Brain pericyte (primary cell): ENCODE results near the gene SPIRE1.
"Not testable (repeated sequence)": the region's sequence is repeated elsewhere in the genome, so short reads cannot be mapped to it uniquely, and the experiment has no call there.

Experiments
- DNase-seq: peaks from one replicate; pipeline ENCODE4 v3.0.0-alpha.2; 2012; ENCODE audit warnings: low read depth, low spot score

Gene SPIRE1

DNA sequence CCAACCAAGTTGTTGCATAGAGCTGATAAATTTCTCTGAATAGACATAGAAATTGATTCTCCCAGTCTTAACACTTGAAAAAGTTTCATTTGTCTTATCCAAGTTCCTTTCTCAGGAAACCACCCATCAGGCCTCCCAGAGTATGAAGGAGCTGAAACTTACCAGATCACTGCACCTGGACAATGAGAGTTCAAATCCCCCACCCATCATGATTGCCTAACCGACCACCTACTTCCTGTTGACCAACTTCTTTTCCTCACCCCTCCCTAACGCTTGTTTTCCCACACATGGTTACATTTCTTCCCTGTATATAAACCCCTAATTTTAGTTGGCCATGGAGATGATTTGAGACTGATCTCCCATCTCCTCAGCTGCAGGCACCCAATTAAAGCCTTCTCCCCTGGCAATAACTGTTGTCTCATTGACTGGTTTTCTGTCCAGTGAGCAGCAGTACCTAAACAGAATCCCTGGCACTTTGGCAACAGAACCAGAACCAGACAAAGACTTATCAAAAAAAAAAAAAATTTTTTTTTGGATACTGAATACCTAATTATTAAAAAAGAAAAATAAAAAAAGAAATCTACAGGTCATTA is 103.0 kb downstream of the SPIRE1 start:
- DNase-seq = no peak

DNA sequence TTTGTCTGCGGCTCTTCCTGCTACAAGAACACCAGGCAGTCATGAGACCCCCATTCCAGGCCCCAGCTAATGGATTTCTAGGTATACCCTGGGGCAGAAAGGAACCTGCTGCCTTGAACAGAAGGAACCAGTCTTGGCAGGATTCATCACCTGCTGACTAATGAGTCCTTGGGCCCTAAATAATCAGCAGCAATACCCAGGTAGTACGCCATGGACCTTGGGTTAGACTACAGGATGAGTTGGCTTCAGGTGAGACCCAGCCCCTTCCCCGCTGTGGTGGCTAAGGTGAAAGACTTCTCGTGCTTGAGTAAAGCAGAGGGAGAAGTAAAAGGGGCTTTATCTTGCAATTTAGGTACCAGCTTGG is 105.0 kb downstream of the SPIRE1 start:
- DNase-seq = no peak

DNA sequence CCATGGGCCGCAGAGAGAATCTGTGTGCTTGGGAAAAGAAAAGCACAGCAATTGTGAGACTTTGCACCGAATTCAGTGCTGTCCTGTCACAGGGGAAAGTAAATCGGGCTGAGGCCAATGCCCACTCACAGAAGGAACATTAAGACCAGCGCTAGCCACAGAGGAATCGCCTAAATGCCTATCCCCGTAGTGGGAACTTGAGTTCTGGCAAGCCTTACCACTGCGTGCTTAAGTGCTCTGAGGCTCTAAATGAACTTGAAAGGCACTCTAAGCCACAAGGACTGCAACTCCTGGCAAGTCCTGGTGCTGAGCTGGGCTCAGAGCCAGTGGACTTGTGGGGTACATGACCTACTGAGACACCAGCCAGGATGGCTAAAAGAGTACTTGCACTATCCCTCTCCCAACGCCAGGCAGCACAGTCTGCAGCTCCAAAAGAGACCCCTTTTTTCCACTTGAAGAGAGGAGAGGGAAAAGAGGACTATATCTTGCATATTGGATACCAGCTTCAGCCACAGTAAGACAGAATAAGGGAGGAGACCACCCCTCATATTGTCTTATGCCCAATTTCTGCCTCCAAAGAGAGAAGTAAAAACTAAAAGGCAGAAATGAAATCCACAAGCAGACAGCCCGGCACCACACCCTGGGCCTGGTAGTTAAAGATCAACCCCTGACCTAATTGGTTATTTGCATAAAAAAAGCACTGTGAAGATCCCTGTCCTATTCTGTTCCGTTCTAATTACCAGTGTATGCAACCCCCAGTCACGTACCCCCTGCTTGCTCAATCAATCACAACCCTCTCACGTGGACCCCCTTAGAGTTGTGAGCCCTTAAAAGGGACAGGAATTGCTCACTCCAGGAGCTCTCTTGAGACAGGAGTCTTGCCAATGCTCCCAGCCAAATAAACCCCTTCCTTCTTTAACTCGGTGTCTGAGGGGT is 105.7 kb downstream of the SPIRE1 start:
- DNase-seq = peak; percentile 32

DNA sequence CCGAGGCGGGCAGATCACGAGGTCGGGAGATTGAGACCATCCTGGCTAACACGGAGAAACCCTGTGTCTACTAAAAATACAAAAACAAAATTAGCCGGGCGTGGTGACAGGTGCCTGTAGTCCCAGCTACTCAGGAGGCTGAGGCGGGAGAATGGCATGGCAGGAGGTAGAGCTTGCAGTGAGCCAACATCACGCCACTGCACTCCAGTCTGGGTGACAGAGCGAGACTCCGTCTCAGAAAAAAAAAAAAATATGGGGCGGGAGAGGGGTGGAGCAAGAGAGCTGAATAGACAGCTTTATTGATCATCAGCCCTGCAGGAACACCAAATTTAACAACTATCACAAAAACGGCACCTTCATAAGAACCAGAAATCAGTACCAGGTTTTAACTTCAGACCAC is 106.4 kb downstream of the SPIRE1 start:
- DNase-seq = not testable (repeated sequence)

DNA sequence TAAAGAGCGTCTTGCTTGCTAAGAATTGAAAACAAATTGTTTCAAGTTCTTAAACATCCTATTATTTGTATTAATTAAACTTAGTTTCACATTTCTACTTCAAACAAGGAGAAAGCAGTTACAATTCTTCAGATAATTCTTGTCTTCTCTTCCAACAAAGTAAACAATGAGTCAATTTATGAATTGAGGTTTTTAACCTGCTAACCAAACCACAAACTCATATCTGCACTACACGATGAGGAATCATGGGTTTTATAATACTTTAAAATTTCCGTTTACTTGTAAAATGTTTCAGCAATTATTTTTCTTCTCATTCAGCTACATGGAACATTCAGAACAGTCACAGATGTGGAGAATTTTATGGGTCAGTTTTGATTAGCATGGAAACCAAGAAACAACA is 114.2 kb downstream of the SPIRE1 start:
- no peak for DNase-seq

DNA sequence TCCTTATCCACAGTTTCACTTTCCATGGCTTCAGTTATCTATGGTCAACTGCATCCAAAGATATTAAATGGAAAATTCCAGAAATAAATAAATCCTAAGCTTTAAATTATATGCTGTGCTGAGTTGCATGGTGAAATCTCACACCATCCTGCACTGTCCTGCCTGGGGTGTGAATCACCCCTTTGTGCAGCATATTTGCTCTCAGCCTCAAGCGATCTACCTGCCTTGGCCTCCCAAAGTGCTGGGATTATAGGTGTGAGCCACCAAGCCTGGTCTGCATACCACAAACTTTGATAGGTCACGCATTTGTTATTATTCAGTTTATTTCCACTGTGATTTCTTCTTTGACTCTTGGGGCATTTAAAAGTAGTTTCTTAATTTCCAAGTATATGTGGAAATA is 117.2 kb downstream of the SPIRE1 start:
- DNase-seq = no peak

DNA sequence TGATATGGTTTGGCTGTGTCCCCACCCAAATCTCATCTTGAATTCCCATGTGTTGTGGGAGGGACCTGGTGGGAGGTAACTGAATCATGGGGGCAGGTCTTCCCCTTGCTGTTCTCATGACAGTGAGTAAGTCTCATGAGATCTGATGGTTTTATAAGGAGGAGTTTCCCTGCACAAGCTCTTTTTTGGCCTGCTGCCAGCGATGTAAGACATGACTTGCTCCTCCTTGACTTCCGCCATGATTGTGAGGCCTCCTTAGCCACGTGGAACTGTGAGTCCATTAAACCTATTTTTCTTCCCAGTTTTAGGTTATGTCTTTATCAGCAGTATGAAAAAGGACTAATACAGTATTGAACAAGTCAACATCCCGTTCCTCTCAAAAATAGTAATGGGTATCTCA is 118.7 kb downstream of the SPIRE1 start:
- DNase-seq = not testable (repeated sequence)

DNA sequence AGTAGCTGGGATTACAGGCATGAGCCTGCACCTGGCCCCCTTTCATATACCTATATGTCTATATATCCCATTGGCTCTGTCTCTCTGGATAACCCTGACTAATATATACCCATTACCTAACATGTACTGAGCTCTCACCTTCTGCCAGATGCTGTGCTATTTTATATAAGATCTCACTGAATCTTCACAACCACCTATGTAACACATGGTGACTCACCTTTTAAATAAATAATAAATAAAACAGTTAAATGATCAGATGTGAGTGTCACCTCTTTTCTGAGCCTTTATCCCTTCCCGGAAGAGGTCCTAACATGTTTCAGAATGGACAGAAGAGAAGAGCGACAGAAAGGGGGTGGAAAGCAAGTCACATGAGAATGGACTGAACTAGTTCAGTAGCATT is 123.1 kb downstream of the SPIRE1 start:
- no peak for DNase-seq

DNA sequence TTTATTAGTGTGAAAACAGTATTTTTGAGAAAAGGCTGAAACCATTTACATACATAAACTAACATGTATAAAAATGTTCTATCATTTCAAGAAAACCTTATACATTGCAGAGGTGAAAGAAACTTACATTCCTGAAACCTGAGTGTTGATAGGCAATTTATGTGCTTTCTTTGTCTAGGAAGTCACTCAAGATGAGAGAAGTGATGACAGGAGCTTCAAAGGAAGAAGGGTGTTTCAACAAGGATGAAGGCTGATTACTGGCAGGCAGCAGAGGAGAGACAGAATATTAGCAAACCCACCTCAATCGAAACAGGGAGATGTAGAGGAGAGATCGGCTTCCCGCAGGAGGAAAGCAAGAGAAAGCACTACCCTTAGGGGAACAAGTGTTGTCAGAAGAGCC is 125.2 kb downstream of the SPIRE1 start:
- DNase-seq = no peak

DNA sequence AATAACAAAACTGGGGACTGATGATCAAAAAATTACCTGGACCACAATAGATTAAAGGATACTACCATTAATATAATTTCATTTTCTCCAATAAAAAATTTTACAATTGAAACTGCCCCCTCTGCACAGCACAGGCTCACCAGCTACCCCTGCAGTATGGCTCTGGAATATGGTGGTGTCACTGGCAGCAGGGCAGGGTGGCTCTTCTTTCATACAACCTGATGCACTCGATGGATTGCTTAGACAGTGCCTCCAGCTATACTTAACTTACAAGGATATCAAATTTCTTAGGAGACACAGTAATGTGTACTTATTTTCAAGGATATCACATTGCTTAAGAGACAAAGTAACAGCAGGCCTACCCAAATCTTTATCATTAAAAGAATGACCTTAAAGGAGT is 126.2 kb downstream of the SPIRE1 start:
- DNase-seq = no peak

DNA sequence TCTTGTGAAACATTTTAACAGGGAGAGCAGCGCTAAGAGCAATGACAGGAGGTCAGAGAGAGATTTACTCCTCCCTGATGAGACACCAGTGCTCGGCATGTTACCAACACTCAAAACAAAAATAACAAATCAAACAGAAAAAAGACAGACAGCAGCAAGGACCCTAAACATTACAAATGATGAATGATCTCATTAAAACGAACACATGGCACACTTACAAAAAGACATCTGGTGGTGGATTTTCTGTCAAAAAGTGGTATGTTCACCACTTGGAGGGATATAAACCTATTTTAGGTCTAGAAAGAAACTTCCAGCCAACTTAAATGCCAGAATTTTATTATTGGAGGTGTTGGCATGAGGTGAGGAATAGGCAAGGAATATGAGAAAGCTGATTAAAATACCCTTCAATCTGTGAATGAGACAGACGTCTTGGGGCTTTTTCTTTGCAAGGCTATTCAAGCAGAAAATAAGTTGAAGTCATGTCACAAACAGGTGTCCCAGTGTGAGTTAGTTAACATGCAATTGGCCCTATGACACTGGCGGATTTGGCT is 137.4 kb downstream of the SPIRE1 start:
- DNase-seq = no peak

DNA sequence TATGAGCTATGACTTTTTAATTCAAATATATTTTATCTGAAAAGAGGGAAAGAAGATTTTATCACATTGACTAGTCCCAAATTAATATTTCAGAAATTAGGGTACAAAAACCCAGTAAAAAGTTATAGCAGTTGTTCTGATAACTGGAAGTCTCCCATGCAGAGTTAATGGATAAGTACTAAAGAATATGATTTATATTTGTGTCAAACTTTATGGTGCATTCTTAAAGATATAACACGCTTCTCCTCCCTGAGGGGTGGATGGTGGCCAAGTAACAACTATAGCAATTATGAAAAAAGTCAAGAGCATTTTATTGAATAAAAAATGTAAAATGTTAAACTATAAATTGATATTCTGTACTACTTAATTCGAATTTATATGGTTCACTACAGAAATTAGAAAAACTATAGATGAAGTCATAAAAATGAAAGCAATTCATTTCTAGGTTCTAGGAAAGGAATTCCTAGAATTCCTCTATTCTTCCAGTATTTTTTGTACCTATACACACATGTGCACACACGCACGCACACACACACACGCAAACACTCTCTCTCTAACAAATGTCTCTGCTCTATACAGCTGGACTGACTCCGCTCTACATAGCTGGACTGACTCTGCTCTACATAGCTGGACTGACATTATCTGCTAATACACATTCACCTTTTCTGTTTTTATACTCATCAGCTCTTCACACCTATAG is 138.9 kb downstream of the SPIRE1 start:
- DNase-seq = no peak

DNA sequence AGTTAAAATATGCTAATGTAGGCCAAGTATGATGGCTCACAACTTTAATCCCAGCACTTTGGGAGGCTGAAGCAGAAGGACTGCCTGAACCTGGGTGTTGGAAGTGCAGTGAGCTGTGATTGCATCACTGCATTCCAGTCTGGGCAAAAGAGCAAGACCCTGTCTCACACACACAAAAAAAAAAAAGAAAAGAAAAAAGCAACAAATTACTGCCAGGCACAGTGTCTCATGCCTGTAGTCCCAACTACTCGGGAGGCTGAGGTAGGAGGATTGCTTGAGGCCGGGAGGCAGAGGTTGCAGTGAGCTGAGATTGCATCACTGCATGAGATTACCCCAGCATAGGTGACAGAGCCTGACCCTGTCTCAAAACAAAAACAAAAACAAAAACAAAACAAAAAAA is 139.6 kb downstream of the SPIRE1 start:
- DNase-seq = no peak

DNA sequence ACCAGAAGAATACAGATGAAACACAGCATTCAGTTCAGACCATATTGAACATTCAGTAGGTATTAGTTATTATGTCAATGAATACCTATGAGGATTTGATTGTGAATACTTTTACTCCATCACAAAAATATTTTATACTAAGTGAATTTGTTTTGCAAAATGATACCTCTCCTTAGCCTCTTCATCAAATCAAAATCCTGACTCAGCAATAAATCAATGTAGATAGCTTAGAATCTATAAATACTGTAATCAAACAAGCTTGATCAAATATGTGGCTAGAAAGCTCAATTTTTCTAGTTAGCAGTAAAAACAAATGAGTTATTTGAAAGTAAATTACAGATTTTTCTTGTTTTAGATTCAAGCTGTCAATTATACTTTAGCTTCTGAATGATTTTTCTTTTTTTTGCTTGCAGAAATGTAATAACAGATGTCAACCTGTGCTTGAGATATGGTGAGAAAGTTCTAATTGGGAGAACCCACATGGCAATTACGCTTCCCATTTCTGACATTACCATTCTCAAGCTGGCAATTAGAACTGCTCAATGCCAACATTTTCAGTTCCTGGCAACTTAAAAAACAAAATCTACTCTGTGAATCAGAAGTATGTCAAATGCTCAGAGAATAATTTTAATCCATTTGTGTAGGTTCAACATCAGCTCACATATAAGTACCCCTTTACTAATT is 140.6 kb downstream of the SPIRE1 start:
- DNase-seq = no peak

DNA sequence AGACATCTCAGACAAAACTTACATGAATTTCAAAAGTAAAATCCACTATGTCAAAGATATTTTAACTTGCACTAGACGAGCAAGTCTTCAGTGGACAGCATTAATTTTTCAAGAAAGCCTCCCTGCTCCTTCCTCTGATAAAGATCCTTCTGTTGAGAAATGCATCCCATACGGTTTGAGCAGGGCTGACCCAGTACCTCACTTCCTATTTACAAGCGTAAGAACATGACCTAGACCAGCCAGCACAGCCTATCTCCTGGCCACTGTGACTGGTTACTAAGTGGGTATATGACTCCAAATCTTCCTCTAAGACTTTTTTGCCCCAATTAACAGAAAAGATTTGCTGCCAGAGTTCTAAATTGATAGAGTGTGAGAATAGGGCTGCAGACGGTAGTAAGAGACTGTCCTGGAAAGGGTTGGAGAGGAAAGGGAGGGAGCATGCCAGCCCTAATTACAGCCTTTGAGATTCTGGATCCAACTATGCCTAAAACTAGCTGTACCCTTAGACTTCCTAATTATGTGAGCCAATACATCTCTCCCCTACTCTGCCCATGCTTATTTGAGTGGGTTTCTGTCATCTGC is 141.8 kb downstream of the SPIRE1 start:
- no peak for DNase-seq

DNA sequence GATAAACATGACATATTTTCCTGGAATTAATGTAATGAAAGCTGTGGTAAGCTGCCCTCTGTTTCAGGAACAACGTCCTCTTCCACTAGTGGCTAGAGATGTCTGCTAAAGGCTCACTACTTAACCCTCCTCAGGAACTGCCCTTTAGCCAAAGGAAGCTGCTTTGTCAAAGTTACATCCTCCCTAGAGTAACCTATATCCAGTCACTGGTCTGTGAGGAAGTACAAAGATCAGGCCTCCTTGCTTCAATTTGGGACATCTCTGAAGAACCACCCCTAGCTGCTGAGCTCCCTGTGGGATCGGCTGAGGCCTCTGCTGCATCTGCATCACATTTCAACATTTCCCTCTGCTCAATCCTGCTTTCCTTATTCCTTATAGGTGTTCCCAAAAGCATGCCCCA is 142.4 kb downstream of the SPIRE1 start:
- DNase-seq = no peak

DNA sequence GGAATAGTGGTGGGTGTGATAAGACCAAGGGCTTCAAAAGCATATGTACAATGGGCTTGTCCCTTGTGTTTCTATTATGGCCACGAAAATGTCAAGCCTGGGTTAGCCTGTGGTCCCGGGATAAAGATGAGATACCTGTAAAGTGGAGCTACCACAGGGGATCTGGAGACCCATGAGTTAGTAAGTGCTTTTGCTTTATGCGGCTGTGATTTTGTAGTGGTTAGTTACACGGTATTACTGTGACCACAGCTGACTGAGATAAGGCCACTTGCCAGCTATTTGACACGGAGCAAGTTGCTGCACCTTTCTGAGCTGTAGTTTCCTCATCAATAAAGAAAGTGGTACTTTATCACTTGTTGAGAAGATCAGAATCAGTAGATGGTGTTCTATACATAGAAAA is 150.9 kb downstream of the SPIRE1 start:
- no peak for DNase-seq

DNA sequence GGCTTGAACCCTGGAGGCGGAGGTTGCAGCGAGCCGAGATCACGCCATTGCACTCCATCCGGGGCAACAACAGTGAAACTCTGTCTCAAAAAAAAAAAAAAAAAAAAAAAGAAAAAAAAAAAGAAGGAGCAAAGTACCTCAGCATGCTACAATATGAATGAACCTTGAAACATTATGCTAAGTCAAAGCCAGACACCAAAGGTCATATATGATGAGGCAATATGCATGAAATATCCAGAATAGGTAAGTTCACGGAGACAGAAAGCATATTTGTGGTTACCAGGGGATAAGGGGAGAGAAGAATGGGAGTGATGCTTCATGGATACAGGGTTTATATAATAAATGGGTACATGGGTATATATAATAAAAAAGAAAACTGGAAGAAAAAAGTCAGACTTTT is 156.9 kb downstream of the SPIRE1 start:
- DNase-seq = no peak

DNA sequence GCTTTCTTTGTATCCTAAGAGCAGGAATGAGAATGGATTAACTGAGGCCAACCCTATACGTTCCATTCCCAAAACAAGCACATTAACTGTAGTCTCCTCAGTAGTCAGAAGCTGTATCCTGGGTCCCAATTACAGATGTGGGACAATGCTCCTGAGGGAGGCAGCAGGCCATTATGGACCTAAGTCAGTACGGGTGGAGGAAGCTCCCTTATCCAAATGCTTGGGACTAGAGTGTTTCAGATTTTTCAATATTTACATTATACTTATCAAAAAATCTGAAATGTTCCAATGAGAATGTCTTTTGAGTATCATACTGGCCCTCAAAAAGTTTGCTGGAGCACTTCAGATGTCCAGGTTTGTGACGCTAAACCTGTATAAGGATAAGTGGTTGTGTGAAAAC is 160.1 kb downstream of the SPIRE1 start:
- DNase-seq = no peak

DNA sequence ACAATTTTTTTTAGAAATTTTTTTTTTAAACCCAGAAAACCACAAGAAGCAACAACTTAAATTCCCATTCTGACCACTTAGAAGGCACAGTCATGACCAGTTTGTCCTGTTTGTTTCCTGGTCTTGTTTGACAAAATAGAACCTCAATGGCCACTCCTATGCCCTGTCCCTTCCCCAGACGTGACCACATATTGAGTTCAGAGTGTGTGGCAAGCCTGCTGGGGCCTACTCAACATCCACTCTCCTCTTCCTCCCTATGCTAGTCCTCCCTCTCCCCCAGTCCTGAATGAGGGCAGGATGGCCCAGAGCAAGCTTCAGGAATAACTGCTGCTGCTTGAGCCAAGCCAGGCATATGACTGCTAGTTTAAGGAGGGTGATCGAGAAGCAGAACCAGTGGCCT is 160.6 kb downstream of the SPIRE1 start:
- no peak for DNase-seq

DNA sequence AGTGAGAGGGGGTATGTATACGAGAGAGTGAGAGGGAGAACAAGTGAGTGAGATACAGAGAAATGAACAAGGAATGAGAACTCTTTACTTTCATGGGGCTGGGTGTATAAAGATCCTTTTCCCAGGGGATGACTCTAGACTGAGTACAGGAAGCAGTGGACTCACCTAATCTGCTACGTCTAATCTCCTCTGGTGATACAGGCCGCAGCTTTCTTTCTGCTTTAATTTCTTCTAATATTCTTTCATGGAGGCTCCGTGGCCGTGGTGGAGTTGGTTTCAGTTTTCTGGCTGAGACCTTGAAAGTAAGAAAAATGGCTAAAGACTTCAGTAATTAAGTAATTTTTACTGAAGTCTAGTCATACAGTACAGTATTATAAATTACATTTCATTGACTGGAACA is 165.0 kb downstream of the SPIRE1 start:
- no peak for DNase-seq
